Measurements from ENCODE around the gene ADNP.

DNA sequence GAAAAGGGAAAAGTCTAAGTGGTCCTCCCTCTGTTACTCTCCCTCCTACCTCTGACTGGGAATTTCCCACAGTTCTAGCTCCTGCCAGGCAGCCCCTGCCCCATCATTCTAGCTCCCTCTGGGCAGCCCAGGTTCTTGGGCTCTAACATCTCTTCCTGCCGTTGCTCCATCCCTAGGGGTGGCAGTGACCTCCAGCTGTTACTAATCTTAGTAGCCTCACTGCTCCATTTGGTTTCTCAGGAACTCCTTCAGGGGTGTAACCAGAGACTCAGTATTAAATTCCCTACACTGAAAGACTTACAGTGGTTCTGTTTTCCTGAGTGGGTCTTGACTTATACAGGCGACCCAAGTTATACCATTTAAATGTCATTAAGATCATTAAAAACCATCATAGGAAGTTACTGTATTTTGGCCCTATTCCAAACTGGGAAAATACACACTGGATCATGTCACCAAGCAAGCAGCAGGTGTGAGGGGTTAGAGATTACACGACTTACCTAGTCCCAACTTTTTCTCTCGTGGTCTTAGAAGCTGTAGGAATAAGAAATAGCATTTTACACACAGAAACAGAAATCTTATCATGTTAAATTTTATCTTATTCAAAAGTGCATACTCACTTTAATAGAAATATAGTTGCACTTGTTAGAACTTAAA is 17.0 kb upstream of the ADNP start:
- no peak for TF ChIP-seq RAD21 (IDR thresholded peaks at IDR 0.05; ENCODE audit: low read depth)
- TF ChIP-seq, protein P1, sequence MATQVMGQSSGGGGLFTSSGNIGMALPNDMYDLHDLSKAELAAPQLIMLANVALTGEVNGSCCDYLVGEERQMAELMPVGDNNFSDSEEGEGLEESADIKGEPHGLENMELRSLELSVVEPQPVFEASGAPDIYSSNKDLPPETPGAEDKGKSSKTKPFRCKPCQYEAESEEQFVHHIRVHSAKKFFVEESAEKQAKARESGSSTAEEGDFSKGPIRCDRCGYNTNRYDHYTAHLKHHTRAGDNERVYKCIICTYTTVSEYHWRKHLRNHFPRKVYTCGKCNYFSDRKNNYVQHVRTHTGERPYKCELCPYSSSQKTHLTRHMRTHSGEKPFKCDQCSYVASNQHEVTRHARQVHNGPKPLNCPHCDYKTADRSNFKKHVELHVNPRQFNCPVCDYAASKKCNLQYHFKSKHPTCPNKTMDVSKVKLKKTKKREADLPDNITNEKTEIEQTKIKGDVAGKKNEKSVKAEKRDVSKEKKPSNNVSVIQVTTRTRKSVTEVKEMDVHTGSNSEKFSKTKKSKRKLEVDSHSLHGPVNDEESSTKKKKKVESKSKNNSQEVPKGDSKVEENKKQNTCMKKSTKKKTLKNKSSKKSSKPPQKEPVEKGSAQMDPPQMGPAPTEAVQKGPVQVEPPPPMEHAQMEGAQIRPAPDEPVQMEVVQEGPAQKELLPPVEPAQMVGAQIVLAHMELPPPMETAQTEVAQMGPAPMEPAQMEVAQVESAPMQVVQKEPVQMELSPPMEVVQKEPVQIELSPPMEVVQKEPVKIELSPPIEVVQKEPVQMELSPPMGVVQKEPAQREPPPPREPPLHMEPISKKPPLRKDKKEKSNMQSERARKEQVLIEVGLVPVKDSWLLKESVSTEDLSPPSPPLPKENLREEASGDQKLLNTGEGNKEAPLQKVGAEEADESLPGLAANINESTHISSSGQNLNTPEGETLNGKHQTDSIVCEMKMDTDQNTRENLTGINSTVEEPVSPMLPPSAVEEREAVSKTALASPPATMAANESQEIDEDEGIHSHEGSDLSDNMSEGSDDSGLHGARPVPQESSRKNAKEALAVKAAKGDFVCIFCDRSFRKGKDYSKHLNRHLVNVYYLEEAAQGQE (IDR thresholded peaks at IDR 0.05; ENCODE audit: low read depth) = no peak
- TF ChIP-seq FOXM1 (IDR thresholded peaks at IDR 0.05; ENCODE audit: borderline replicate concordance, low read depth) = no peak
- TF ChIP-seq CEBPB (IDR thresholded peaks at IDR 0.05) = no peak
- no peak for TF ChIP-seq TAF1 (IDR thresholded peaks at IDR 0.05; ENCODE audit: low read depth)
- no peak for TF ChIP-seq USF1 (IDR thresholded peaks at IDR 0.05)
- TF ChIP-seq, protein P2, sequence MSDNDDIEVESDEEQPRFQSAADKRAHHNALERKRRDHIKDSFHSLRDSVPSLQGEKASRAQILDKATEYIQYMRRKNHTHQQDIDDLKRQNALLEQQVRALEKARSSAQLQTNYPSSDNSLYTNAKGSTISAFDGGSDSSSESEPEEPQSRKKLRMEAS (IDR thresholded peaks at IDR 0.05) = no peak
- no peak for TF ChIP-seq EP300 (IDR thresholded peaks at IDR 0.05; ENCODE audit: borderline replicate concordance)

Measured in Ishikawa (cell line).